HFF-Myc (cell line): ENCODE results near the gene NDNF.

Experiments
- DNase-seq: peaks from one replicate; pipeline ENCODE4 v3.0.0-alpha.2; 2011; ENCODE audit warnings: low read depth; ENCODE audit errors: extremely low read depth
- H3K4me3 ChIP-seq: replicated peaks from 2 replicates; pipeline ENCODE4 v1.5.1; 2011; ENCODE audit warnings: low read depth, mild to moderate bottlenecking, control low read depth, low read length
- CTCF ChIP-seq: IDR thresholded peaks from 2 replicates; pipeline ENCODE4 v1.5.1; 2012; ENCODE audit warnings: mild to moderate bottlenecking, low read depth, low read length, control low read depth; ENCODE audit errors: missing control alignments

The NDNF gene

GRCh38 chr4:121011138-121011537 lies 61.2 kb downstream of the NDNF start:
- H3K4me3 ChIP-seq: no peak overlapping the region
- TF ChIP-seq CTCF: no peak
- no peak for DNase-seq

- TF ChIP-seq CTCF: no peak
- no peak overlapping the region for H3K4me3 ChIP-seq
- no peak for DNase-seq
Measured at GRCh38 chr4:121009578-121010478, 62.5 kb downstream of the NDNF start.

GRCh38 chr4:121007660-121008059 lies 64.7 kb downstream of the NDNF start:
- no peak overlapping the region for H3K4me3 ChIP-seq
- DNase-seq: no peak
- TF ChIP-seq CTCF: no peak

GRCh38 chr4:121003863-121004262 lies 68.5 kb downstream of the NDNF start:
- no peak for TF ChIP-seq CTCF
- H3K4me3 ChIP-seq: no peak overlapping the region
- no peak for DNase-seq

GRCh38 chr4:120995266-120996010 lies 76.9 kb downstream of the NDNF start:
- no peak for TF ChIP-seq CTCF
- no peak overlapping the region for H3K4me3 ChIP-seq
- peak; percentile 2 for DNase-seq

- no peak overlapping the region for H3K4me3 ChIP-seq
- DNase-seq: no peak
- TF ChIP-seq CTCF: no peak
Measured at GRCh38 chr4:120994521-120994920, 77.8 kb downstream of the NDNF start.
